Mucosa of descending colon (tissue), 3 donors: ENCODE results near the gene LSM3. TPM values are rescaled to one million over a fixed set of nuclear protein-coding genes. Genes with fewer than 3 reads are reported as not detected.

Experiments used
- ATAC-seq: fragments of 200-7000 bp; cut with Tn5 transposase; one replicate; pipeline ENCODE4 v1.9.1; 2020; ENCODE audit warnings: mild to moderate bottlenecking, moderate library complexity
- DNase-seq, 3 donors: peaks; one replicate each; pipeline ENCODE4 v3.0.0-alpha.2; 2020
- H3K36me3 ChIP-seq: fragments of 200-600 bp; one replicate; pipeline ENCODE4 v1.8.0; 2021; ENCODE audit warnings: low read depth, mild to moderate bottlenecking
- H3K4me1 ChIP-seq: fragments of 200-600 bp; one replicate; pipeline ENCODE4 v1.8.0; 2021; ENCODE audit warnings: low read depth, mild to moderate bottlenecking
- H3K4me3 ChIP-seq: fragments of 200-600 bp; one replicate; pipeline ENCODE4 v1.8.0; 2021; ENCODE audit warnings: mild to moderate bottlenecking
- H3K9me3 ChIP-seq: fragments of 200-600 bp; one replicate; pipeline ENCODE4 v1.8.0; 2021; ENCODE audit warnings: mild to moderate bottlenecking
- intact Hi-C, 2 donors: fragments of 100-400 bp; cut with DNase I in 1 of 2; cut with micrococcal nuclease in 1 of 2; formaldehyde crosslinking; loops; one replicate each; pipeline versions ENCODE4 v1.11.0 to v1.11.1; 2022; cut with DNase I, micrococcal nuclease
- total RNA-seq, 3 donors: library from RNA; stranded (reverse); fragmentation: NEBNext Ultra II Directional in 2 of 3; extraction: Animal tissue kit (Norgen Biotek cat#: 25700) in 2 of 3; gene quantifications; one replicate each; pipeline versions ENCODE4 v1.2.1 to v1.2.4, GENCODE V29; 2021 to 2023
- TF ChIP-seq, protein P1 (sequence below): fragments of 200-600 bp; IDR thresholded peaks from one replicate; pipeline ENCODE4 v1.8.0; 2022; ENCODE audit warnings: antibody characterized with exemption, mild to moderate bottlenecking
- donor health status: DM: no; HTN: no; CAD: no; lungs with moderate emphysema.
- donor health status: DM: no; HTN: no; CAD: no.
- donor health status: DM: no; HTN: yes; CAD: no.

LSM3 gene
- total RNA-seq, 3 donors from 2014 or later = 8.3 to 13.1 (median 9.8) TPM

- Histone ChIP-seq H3K4me3 (no peak overlapping the region), H3K36me3 (peaks cover 3% of the 10 kb centered on the region), H3K9me3 (no peaks in the 10 kb centered on the region), H3K4me1 (peaks cover 8% of the 10 kb centered on the region)
- DNase-seq = no peak
- TF ChIP-seq, protein P1, sequence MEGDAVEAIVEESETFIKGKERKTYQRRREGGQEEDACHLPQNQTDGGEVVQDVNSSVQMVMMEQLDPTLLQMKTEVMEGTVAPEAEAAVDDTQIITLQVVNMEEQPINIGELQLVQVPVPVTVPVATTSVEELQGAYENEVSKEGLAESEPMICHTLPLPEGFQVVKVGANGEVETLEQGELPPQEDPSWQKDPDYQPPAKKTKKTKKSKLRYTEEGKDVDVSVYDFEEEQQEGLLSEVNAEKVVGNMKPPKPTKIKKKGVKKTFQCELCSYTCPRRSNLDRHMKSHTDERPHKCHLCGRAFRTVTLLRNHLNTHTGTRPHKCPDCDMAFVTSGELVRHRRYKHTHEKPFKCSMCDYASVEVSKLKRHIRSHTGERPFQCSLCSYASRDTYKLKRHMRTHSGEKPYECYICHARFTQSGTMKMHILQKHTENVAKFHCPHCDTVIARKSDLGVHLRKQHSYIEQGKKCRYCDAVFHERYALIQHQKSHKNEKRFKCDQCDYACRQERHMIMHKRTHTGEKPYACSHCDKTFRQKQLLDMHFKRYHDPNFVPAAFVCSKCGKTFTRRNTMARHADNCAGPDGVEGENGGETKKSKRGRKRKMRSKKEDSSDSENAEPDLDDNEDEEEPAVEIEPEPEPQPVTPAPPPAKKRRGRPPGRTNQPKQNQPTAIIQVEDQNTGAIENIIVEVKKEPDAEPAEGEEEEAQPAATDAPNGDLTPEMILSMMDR = no peak
- no peak for ATAC-seq
- intact Hi-C loops = loop anchor here (2.0 to 5.0 kb wide), 2 partner anchors 266 to 269 kb away; no protein-coding TSS in a partner anchor
Measured at GRCh38 chr3:14202874-14203520, 24.4 kb downstream of the LSM3 start.

DNA sequence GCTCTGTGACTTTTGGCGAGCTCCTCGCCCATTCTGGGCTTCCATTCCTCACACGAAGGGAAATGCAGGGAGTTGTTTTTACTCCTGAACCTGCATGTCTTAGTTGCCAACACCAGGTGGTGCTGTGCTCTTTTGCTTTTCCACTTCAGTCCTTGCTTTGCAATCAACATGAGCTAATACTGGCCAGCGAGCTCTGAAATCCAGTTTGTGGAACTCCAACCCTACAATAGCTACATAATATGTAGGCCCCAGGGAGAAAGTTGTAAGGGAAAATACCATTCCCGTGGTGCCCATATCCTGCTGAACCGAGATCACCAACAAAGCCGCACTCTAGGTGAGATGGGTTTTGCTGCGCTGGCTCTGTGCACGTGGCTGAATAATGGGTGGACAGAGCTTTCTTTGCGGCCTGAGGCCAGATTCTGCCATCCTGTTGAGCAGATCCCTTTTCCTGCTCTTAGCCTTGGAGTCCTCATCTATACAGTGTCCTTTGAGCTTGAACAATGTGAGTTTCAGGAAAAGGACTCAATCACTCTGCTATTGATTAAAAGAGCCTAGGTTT lies 25.0 kb downstream of the LSM3 start:
- TF ChIP-seq, protein P1 = peak; percentile 80
- Histone ChIP-seq H3K36me3 (no peaks in the 10 kb centered on the region), H3K9me3 (no peaks in the 10 kb centered on the region), H3K4me3 (no peak overlapping the region), H3K4me1 (peaks cover 8% of the 10 kb centered on the region)
- peak in 2 of 3 donors; percentile 47 to 68 for DNase-seq
- peak; percentile 87 for ATAC-seq
- intact Hi-C loops = loop anchor here (2.0 to 5.0 kb wide), 2 partner anchors 265 to 269 kb away; no protein-coding TSS in a partner anchor

DNA sequence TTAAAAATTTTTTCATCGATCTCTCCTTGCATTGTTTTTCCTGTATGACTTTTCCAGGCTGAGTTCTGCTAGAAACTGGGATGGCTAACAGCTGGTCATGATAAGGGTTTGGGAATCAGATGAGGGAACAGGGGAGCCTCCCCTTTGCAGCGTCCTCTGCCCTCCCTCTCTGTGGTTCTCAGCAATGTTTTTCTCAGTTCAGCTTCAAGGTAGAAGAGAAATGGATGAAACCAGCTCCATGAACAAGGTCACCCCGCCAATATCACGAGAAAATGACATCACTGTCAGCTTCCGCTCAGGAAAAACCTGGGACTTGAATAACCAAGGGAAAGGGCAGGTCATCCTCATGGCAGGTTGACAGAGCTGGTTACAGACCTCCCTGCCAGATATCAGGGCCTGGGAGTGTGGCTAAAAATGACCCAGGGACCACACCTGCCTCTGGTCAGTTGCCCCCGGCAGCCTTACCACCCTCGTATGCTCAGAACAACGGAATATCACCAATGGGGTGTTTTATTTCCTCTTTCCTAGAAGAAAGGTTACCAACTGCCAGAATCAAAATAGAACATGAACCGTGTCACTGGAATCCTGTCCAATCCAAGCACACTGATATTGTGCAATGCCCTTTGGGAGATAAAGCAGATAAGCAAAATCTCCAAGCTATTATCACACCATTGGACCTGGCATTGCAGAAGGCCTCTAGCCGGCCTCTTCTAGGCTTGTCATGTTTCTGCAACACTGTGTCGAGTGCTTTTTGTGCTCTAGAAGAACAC lies 26.1 kb downstream of the LSM3 start:
- no peaks in the 10 kb centered on the region for H3K9me3 ChIP-seq
- peaks cover 14% of the 10 kb centered on the region for H3K4me1 ChIP-seq
- TF ChIP-seq, protein P1 = no peak
- no peak overlapping the region for H3K4me3 ChIP-seq
- peak; percentile 74 for ATAC-seq
- intact Hi-C loops = loop anchor here in 1 of 2 donors (5.0 kb wide), 1 partner anchor 268 kb away; no protein-coding TSS in a partner anchor
- no peaks in the 10 kb centered on the region for H3K36me3 ChIP-seq
- peak in 1 of 3 donors; percentile 42 for DNase-seq

DNA sequence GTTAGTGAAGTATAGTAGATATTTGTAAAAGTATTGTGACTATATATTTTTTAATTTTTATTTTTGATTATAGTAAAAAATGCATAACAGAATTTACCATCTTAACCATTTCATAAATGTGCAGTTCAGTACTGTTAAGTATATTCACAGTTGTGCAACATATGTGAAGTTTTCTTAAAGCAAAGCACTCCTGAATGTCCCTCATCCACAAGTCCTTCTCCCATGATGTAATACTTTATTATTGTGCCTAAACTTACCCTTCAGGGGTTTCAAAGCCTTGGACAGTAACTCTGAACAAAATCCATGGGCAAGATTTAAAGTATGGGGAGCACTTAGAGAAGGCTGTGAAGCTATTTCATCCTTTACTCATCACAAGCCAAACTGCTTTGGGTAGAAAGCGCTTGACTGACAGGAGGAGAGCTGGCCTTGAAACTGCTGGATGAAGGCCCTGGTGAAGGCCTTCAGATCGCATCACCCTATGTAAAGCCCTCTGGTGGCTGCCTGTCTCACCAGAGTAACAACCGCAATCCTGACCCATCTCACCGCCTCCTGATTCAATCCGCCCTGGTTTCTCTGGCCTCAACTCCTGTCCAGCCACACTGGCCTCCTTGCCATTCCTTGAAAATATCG lies 28.0 kb downstream of the LSM3 start:
- Histone ChIP-seq H3K9me3 (no peaks in the 10 kb centered on the region), H3K4me1 (peaks cover 19% of the 10 kb centered on the region), H3K36me3 (no peaks in the 10 kb centered on the region), H3K4me3 (no peak overlapping the region)
- intact Hi-C loops = no loop called here
- TF ChIP-seq, protein P1 = no peak
- no peak for DNase-seq
- ATAC-seq = no peak

- Histone ChIP-seq H3K4me3 (no peak overlapping the region), H3K36me3 (no peaks in the 10 kb centered on the region), H3K9me3 (no peaks in the 10 kb centered on the region), H3K4me1 (peaks cover 19% of the 10 kb centered on the region)
- TF ChIP-seq, protein P1 = no peak
- intact Hi-C loops = no loop called here
- DNase-seq (no peak), ATAC-seq (no peak)
Measured at GRCh38 chr3:14208168-14208567, 29.6 kb downstream of the LSM3 start.
